ELR (cell line): ENCODE results near the gene MXRA7.
"Not testable (repeated sequence)": the region's sequence is repeated elsewhere in the genome, so short reads cannot be mapped to it uniquely, and the experiment has no call there.

Experiments
- DNase-seq: peaks from one replicate; pipeline ENCODE4 v3.0.0-alpha.2; 2015; ENCODE audit warnings: low read depth

MXRA7 gene

DNA sequence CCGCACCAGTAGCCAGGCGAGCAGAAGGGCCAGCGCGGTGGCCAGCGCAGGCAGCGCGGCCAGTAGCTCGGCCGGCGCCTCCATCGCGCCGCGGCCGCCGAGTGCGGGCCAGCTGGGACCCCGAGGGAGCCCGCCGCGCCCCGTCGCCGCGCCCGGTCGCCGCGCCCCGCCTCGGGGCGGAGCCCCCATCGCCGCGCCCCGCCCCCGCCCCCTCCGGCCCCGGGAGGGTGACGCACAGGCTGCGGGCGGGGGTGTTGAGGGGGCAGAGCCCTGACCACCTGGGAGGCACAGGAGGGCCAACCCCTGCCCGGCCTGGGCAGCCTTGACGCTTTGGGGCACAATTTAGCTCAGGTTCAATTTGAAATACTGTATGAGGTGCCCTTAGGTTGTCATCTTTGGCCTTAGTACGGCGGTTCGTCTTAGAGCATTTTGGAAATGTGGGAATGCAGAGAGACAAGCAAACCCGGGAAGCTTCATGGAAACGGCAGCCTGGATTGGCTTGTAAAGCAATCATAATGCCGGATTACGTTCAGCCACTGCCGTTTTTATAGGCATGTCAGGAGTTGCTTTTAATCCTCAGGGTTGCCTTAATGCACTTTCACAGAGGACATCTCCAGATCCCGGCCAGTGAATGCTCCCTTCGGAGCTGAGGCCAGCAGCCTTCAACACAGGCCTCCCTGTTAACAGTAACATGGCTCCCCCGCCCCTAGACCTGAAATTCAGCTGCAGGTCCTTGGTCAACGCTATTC is at the start of gene MXRA7:
Gene MXRA7, minus strand, starts transcription at position 103 of the 749 bp plus-strand sequence. Its CDS starts 19 bp downstream, at position 84.
- peak; percentile 87 for DNase-seq

- DNase-seq, result no peak
Observed at GRCh38 chr17:76758570-76758969, 47.8 kb upstream of the MXRA7 start.

- DNase-seq, result peak; percentile 27
Observed at GRCh38 chr17:76757256-76757655, 46.5 kb upstream of the MXRA7 start.

GRCh38 chr17:76755285-76755684 is 44.5 kb upstream of the MXRA7 start:
- DNase-seq, result no peak

DNA sequence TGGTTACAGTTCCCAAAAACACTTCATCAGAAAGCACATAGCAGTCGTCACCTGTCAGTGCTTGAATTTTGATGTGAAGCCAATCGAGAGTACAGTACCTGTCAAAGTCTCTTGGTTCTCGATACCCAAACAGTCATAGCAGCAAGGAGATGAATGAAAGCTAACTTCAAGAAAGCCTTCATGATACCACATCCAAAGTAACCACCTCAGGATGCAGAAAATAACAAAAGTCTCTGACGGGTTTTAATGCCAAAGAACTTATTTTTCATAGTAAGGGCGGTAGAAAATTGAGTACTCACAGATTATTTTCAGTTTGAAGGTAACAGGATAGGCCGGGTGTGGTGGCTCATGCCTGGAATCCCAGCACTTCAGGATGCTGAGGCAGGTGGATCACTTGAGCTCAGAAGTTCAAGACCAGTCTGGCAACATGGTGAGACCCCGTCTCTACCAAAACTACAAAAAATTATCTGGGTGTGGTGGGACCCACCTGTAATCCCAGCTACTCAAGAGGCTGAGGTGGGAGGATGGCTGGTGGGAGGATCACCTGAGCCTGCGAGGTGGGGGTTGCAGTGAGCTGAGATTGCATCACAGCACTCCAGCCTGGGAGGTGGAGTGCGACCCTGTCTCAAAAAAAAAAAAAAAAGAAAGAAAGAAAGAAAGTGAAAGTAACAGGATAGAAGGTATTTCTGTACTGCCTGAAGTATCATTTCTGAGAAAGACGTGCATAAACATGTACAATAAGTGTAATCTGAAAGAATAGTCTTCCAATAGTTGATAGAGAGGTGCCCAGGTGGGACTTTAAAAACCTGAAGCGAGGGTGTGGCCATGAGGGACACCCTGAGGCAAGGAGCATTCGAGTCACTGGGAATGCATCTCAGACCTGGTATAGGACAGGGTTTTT is 42.5 kb upstream of the MXRA7 start:
- no peak for DNase-seq

GRCh38 chr17:76752006-76752405 is 41.2 kb upstream of the MXRA7 start:
- DNase-seq, result peak; percentile 50

- peak; percentile 16 for DNase-seq
Observed at GRCh38 chr17:76751416-76751993, 40.7 kb upstream of the MXRA7 start.

GRCh38 chr17:76748657-76749056 is 37.9 kb upstream of the MXRA7 start:
- DNase-seq, result no peak

GRCh38 chr17:76747716-76748363 is 37.1 kb upstream of the MXRA7 start:
- no peak for DNase-seq

DNA sequence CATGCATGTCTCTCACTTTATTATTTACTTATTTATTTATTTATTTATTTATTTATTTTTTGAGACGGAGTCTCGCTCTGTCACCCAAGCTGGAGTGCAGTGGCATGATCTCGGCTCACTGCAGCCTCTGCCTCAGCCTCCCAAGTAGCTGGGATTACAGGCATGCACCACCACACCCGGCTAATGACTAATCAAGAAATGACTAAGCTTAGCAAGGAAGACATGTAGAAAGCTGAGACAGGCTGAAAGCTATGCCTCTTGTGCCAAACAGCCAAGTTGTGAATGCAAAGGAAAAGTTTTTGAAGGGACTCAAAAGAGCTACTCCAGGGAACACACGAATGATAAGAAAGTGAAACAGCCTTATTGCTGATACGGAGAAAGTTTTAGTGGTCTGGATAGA is 35.0 kb upstream of the MXRA7 start:
- peak; percentile 81 for DNase-seq

- no peak for DNase-seq
Observed at GRCh38 chr17:76744747-76745146, 34.0 kb upstream of the MXRA7 start.

GRCh38 chr17:76742958-76743357 is 32.2 kb upstream of the MXRA7 start:
- DNase-seq, result peak; percentile 57

DNA sequence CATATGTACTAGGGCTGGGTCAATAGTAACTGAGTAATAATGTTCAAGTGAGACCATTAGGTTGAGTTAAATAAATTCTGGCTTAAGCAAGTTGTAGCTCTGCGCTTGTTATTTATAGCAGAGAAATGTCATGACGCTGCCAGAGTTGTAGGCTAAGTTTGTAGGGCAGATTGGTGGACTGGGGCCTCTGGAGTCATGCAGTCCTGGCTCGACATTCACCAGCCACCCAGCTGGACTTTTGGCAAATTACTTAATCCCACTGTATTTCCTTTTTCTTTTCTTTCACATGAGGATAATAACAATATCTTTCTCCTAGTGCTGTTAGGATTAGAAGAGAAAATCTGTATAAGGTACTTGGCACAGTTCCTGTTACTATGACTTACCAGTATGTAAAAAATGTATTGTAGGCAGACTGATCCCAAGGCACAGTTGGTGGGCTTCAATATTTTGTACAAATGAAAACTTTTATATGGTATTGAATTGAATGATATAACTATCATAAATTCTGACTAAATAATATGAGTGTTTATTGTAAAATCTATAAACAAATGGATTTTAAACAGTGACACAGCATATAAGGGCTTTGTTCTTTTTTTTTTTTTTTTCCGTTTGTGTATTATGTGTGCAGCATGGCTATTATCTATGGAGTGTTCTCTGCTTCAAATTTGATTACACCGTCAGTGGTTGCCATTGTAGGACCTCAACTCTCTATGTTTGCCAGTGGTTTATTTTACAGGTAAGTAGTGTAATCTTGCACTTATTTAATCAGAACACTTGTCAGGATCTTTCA is 29.8 kb upstream of the MXRA7 start:
- no peak for DNase-seq

DNA sequence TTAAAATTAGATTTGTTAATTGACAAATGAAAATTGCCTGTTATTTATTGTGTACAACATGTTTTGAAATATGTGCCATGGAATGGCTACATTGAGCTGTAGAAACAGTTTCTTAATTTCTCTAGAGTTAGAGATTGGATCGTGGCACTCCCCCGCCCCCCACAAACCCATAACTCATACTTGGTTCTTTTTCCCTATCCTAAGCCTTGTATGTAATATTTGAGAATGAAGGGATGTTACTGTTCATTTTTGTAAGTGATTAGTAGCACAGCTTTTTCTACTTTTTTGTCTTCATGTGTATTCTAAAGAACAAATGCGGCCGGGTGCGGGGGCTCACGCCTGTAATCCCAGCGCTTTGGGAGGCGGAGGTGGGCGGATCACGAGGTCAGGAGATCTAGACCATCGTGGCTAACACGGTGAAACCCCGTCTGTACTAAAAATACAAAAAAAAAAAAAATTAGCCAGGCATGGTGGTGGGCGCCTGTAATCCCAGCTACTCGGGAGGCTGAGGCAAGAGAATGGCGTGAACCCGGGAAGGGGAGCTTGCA is 28.9 kb upstream of the MXRA7 start:
- not testable (repeated sequence) for DNase-seq

DNA sequence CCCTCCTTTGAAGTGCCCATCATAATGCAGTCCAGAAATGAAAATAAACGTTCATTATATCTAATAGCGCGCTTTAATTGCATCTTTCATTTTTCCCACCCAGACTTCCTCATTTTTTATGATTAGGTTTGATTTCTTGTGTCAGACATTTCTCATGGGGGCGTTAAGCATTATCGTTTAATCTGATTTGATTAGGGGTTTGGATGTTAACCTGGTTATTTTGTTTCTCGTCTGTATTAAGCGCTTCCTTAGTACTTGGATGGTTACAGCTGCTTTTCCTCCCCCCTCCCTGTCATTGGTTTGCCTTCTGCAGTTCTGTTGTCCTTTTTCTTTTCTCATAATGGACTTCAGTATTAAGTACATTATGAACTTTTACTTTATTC is 27.7 kb upstream of the MXRA7 start:
- peak; percentile 40 for DNase-seq

DNA sequence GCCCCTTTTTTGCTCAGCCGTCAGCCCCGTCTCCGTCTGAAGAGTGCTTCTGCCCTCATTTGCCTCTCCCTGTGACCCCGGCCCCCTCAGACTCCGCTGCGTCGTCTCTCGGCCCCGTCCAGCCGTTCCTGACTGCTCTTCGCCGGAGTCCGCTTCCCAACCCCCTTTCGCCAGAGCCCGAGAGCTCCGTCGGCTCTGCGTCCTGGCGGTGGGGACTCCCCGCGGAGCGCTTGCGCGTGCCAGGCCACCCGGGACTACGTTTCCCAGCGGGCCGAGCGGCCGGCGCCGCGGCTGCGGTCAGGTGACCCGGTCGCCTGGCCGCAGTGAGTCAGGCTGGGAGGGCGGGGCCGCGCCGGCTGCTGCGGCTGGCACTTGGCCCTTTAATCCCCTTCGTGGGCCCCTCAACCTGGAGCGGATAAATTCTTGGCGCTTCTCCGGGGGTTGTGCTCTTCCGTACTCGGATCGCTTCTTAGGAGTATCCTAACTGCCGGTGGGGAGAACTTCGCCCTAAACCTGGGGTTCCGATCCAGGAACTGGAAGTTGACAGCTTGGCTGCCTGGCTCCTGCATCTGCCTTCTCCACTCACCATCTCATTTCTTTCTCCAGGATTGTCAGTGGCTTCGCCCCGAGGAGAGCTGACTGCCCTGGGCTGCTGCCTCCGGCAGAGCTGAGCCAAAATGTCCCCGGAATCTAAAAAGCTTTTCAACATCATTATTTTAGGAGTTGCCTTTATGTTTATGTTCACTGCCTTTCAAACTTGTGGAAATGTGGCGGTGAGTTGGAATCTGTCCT is 27.1 kb upstream of the MXRA7 start, which contains the start of gene MFSD11:
Gene MFSD11, plus strand, starts transcription at position 444 of the 792 bp plus-strand sequence. Its CDS starts 234 bp downstream, at position 678.
- DNase-seq, result peak; percentile 95

DNA sequence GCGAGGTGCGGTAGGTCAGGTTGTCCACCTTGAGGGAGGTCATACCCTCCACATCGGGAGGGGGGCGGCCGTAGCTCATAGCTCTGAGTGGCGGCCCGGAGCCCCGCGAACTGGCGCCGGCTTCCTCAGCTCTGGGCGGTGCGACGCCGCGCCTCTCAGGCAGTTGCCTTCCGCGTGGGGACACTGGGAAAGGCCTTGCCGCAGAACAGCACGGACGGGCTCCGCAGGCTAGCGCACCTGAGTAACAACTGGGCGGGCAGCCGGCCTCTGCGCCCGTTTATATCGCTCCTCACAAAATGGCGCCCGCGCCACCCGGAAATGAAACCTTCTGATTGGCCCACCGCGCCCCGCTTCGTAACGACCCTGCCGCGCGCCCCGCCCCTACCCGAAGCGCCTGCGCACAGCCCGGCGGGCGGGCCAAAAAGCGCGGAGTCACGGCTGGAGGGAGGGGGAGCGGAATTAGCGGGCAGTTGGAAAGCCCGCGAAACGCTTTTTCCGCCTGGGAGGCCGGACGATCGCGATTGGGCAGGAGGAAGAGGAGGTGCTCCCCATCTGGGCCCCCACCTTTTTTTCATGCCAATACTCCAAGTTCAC is 26.4 kb upstream of the MXRA7 start, which contains the start of gene SRSF2:
Gene SRSF2, minus strand, starts transcription at position 250 of the 594 bp plus-strand sequence. Its CDS starts 171 bp downstream, at position 79.
- DNase-seq, result peak; percentile 100

- peak; percentile 62 for DNase-seq
Observed at GRCh38 chr17:76736349-76737081, 25.8 kb upstream of the MXRA7 start.
